ENCODE measurements around the gene ZFAND2A. TPM values are rescaled to one million over a fixed set of nuclear protein-coding genes. Genes with fewer than 3 reads are reported as not detected.
"Not testable (repeated sequence)": the region's sequence is repeated elsewhere in the genome, so short reads cannot be mapped to it uniquely, and the experiment has no call there.

Gene ZFAND2A
- polyA plus RNA-seq, 10 donors = 10.2 to 17.9 (median 13.8) TPM

GRCh38 chr7:1124816-1125602 lies 35.0 kb downstream of the ZFAND2A start:
- no peak for DNase-seq

- DNase-seq = no peak
These were observed 35.8 kb downstream of the ZFAND2A start for GRCh38 chr7:1124164-1124563.

- DNase-seq = peak; percentile 61 to 92 (median 86)
These were observed 36.3 kb downstream of the ZFAND2A start for GRCh38 chr7:1123715-1124114.

GRCh38 chr7:1122832-1123501 lies 37.0 kb downstream of the ZFAND2A start:
- DNase-seq = no peak

GRCh38 chr7:1121886-1122831 lies 37.8 kb downstream of the ZFAND2A start:
- no peak for DNase-seq

- no peak for DNase-seq
These were observed 38.5 kb downstream of the ZFAND2A start for GRCh38 chr7:1121476-1121875.

GRCh38 chr7:1120791-1121190 lies 39.2 kb downstream of the ZFAND2A start:
- no peak for DNase-seq

- no peak for DNase-seq
These were observed 40.8 kb downstream of the ZFAND2A start for GRCh38 chr7:1119201-1119600.

- no peak for DNase-seq
These were observed 42.6 kb downstream of the ZFAND2A start for GRCh38 chr7:1117321-1117928.

GRCh38 chr7:1116383-1117008 lies 43.5 kb downstream of the ZFAND2A start:
- DNase-seq = not testable (repeated sequence)

GRCh38 chr7:1115171-1116045 lies 44.6 kb downstream of the ZFAND2A start:
- not testable (repeated sequence) for DNase-seq

GRCh38 chr7:1114505-1114904 lies 45.5 kb downstream of the ZFAND2A start:
- no peak for DNase-seq

GRCh38 chr7:1114088-1114487 lies 45.9 kb downstream of the ZFAND2A start:
- no peak for DNase-seq

- no peak for DNase-seq
These were observed 46.5 kb downstream of the ZFAND2A start for GRCh38 chr7:1113548-1113885.

- no peak for DNase-seq
These were observed 47.1 kb downstream of the ZFAND2A start for GRCh38 chr7:1112625-1113547.

- no peak for DNase-seq
These were observed 47.9 kb downstream of the ZFAND2A start for GRCh38 chr7:1112109-1112508.

- no peak for DNase-seq
These were observed 48.8 kb downstream of the ZFAND2A start for GRCh38 chr7:1111156-1111555.

- no peak for DNase-seq
These were observed 49.6 kb downstream of the ZFAND2A start for GRCh38 chr7:1110358-1110757.
